Thoracic aorta (tissue), 2 donors: ENCODE data around the gene LGI4. TPM values are rescaled to one million over a fixed set of nuclear protein-coding genes. Genes with fewer than 3 reads are reported as not detected.

Experiments
- ATAC-seq: fragments of 150-250 bp; one replicate; pipeline ENCODE4 v1.8.0; 2017; ENCODE audit warnings: low read depth; ENCODE audit not compliant: insufficient number of reproducible peaks, low FRiP score
- DNase-seq: peaks from one replicate; pipeline ENCODE4 v3.0.0-alpha.2; 2020; ENCODE audit warnings: low spot score
- H3K27ac ChIP-seq, 2 donors: fragments of 200-600 bp; sonication (generic); 1 replicate in 1 of 2; 2 replicates in 1 of 2; pipeline ENCODE4 v1.5.1; 2016; ENCODE audit warnings: mild to moderate bottlenecking in 2 of 2, moderate library complexity in 2 of 2
- H3K27me3 ChIP-seq: fragments of 200-600 bp; sonication (generic); replicated peaks from 2 replicates; pipeline ENCODE4 v1.6.0; 2016; ENCODE audit warnings: mild to moderate bottlenecking; ENCODE audit not compliant: insufficient read depth
- H3K36me3 ChIP-seq: fragments of 200-600 bp; sonication (generic); one replicate; pipeline ENCODE4 v1.5.1; 2016
- H3K4me1 ChIP-seq, 2 donors: fragments of 200-600 bp; sonication (generic); 1 replicate in 1 of 2; 2 replicates in 1 of 2; pipeline versions ENCODE4 v1.5.1 to v1.6.0; 2016; ENCODE audit warnings: low read depth in 2 of 2, mild to moderate bottlenecking in 1 of 2; ENCODE audit not compliant: control insufficient read depth in 1 of 2
- H3K4me3 ChIP-seq: fragments of 200-600 bp; sonication (generic); 2 replicates; pipeline ENCODE4 v1.5.1; 2016; ENCODE audit warnings: mild to moderate bottlenecking
- H3K9me3 ChIP-seq: fragments of 200-600 bp; sonication (generic); 2 replicates; pipeline ENCODE4 v1.5.1; 2016
- total RNA-seq, 2 donors: library from RNA; depleted of rRNA; stranded (reverse); fragments of >200 nt; gene quantifications; one replicate each; pipeline versions ENCODE4 v1.1.0 to v1.2.3, GENCODE V29; 2016
- TF ChIP-seq, protein P1 (sequence below): fragments of 200-600 bp; sonication (generic); IDR thresholded peaks from one replicate; pipeline ENCODE4 v1.5.1; 2019; ENCODE audit warnings: antibody characterized with exemption

The LGI4 gene
- total RNA-seq, 2 donors from 2014 or later = 7.9 to 17.4 TPM

GRCh38 chr19:35110974-35111373 lies 23.9 kb downstream of the LGI4 start:
- ATAC-seq = no peak
- Histone ChIP-seq H3K4me3 (no peak overlapping the region), H3K4me1 (peaks cover 3 to 6% of the 10 kb centered on the region in 2 donors), H3K27ac (no peak overlapping the region), H3K36me3 (no peaks in the 10 kb centered on the region), H3K9me3 (no peaks in the 10 kb centered on the region), H3K27me3 (no peaks in the 10 kb centered on the region)
- no peak for DNase-seq
- TF ChIP-seq, protein P1, sequence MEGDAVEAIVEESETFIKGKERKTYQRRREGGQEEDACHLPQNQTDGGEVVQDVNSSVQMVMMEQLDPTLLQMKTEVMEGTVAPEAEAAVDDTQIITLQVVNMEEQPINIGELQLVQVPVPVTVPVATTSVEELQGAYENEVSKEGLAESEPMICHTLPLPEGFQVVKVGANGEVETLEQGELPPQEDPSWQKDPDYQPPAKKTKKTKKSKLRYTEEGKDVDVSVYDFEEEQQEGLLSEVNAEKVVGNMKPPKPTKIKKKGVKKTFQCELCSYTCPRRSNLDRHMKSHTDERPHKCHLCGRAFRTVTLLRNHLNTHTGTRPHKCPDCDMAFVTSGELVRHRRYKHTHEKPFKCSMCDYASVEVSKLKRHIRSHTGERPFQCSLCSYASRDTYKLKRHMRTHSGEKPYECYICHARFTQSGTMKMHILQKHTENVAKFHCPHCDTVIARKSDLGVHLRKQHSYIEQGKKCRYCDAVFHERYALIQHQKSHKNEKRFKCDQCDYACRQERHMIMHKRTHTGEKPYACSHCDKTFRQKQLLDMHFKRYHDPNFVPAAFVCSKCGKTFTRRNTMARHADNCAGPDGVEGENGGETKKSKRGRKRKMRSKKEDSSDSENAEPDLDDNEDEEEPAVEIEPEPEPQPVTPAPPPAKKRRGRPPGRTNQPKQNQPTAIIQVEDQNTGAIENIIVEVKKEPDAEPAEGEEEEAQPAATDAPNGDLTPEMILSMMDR = no peak

DNA sequence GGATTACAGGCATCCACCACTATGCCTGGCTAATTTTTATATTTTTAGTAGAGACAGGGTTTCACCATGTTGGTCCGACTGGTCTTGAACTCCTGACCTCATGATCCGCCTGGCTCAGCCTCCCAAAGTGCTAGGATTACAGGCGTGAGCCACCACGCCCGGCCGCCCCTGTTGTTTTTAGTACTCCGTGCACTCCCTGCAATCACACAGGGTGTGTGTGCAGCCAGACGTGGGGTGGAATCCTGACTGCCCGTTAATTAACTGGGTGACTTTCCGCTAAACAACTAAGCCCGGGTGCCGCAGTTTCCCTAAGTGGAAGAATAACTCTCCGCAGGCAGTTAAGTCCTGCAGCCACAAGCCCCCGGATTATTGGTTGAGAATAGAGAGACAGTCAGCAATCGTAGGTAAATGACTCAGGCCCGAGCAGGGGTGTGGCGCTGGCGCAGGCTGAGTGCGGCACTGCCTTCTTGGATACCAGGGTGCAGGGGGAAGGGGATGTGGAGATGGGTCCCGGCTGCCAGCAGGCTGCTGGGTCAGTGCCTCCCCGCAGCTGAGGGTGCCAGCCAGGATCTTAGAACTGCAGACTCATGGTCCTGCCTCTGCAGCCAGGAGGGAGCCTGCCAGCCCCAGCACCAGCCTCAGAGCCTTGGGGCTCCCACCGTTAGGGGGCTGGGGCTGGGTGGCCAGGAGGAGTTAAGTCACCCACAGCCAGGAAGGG lies 25.3 kb downstream of the LGI4 start:
- TF ChIP-seq, protein P1 = no peak
- Histone ChIP-seq H3K36me3 (no peaks in the 10 kb centered on the region), H3K27me3 (no peaks in the 10 kb centered on the region), H3K4me3 (no peak overlapping the region), H3K4me1 (peaks cover 0 to 3% of the 10 kb centered on the region in 2 donors), H3K9me3 (no peaks in the 10 kb centered on the region), H3K27ac (no peak overlapping the region)
- DNase-seq (no peak), ATAC-seq (no peak)

- Histone ChIP-seq H3K36me3 (no peaks in the 10 kb centered on the region), H3K27ac (no peak overlapping the region), H3K4me3 (no peak overlapping the region), H3K9me3 (no peaks in the 10 kb centered on the region), H3K27me3 (no peaks in the 10 kb centered on the region), H3K4me1 (no peaks in the 10 kb centered on the region)
- TF ChIP-seq, protein P1 = no peak
- ATAC-seq = no peak
- DNase-seq = no peak
Measured at GRCh38 chr19:35108730-35109129, 26.1 kb downstream of the LGI4 start.

- H3K27me3 ChIP-seq = no peaks in the 10 kb centered on the region
- ATAC-seq = no peak
Measured at GRCh38 chr19:35107545-35107944, 27.3 kb downstream of the LGI4 start.

GRCh38 chr19:35106898-35107541 lies 27.8 kb downstream of the LGI4 start:
- Histone ChIP-seq H3K9me3 (no peaks in the 10 kb centered on the region), H3K36me3 (no peaks in the 10 kb centered on the region), H3K27me3 (no peaks in the 10 kb centered on the region), H3K4me1 (no peaks in the 10 kb centered on the region), H3K4me3 (no peak overlapping the region), H3K27ac (no peak overlapping the region)
- no peak for ATAC-seq
- TF ChIP-seq, protein P1 = no peak
- DNase-seq = no peak

More at GRCh38 chr19:35107545-35107944, 27.3 kb downstream of the LGI4 start:
- no peaks in the 10 kb centered on the region for H3K36me3 ChIP-seq
- no peaks in the 10 kb centered on the region for H3K9me3 ChIP-seq
- DNase-seq = no peak
- no peak overlapping the region for H3K27ac ChIP-seq
- H3K4me1 ChIP-seq = no peaks in the 10 kb centered on the region
- TF ChIP-seq, protein P1 = no peak
- no peak overlapping the region for H3K4me3 ChIP-seq
